Duodenal mucosa (tissue), 2 donors: ENCODE measurements around the gene CTU1.

Experiments
- H3K27ac ChIP-seq: one replicate; pipeline ENCODE4 v1.7.0; 2013; ENCODE audit warnings: low read depth, low read length
- H3K27me3 ChIP-seq, 2 donors: one replicate each; pipeline ENCODE4 v1.7.0; 2013; ENCODE audit warnings: low read length in 2 of 2, control low read depth in 1 of 2; ENCODE audit not compliant: insufficient read depth in 2 of 2, control insufficient read depth in 1 of 2
- H3K36me3 ChIP-seq, 2 donors: one replicate each; pipeline ENCODE4 v1.7.0; 2013; ENCODE audit warnings: low read length in 2 of 2, control low read depth in 1 of 2; ENCODE audit not compliant: insufficient read depth in 2 of 2, control insufficient read depth in 1 of 2
- H3K4me1 ChIP-seq, 2 donors: one replicate each; pipeline ENCODE4 v1.7.0; 2013; ENCODE audit warnings: low read length in 2 of 2, control low read depth in 1 of 2; ENCODE audit not compliant: insufficient read depth in 2 of 2, control insufficient read depth in 1 of 2
- H3K4me3 ChIP-seq, 2 donors: one replicate each; pipeline ENCODE4 v1.7.0; 2013; ENCODE audit warnings: low read length in 2 of 2, low read depth in 1 of 2
- H3K9ac ChIP-seq, 2 donors: one replicate each; pipeline ENCODE4 v1.7.0; 2013; ENCODE audit warnings: low read length in 2 of 2, low read depth in 1 of 2
- H3K9me3 ChIP-seq, 2 donors: one replicate each; pipeline ENCODE4 v1.7.0; 2013; ENCODE audit warnings: low read length in 2 of 2, control low read depth in 1 of 2; ENCODE audit not compliant: control insufficient read depth in 1 of 2

Gene CTU1

GRCh38 chr19:51108805-51109146, 567 bp upstream of the CTU1 start:
- H3K36me3 ChIP-seq: peaks cover 1 to 10% of the 10 kb centered on the region in 2 donors
- H3K4me1 ChIP-seq: peaks cover 5 to 12% of the 10 kb centered on the region in 2 donors
- H3K4me3 ChIP-seq: peak overlapping the region; percentile 96 to 97
- peak overlapping the region; percentile 81 to 85 for H3K9ac ChIP-seq
- H3K27me3 ChIP-seq: peaks cover 0 to 2% of the 10 kb centered on the region in 2 donors
- no peaks in the 10 kb centered on the region for H3K9me3 ChIP-seq
- H3K27ac ChIP-seq: no peak overlapping the region

GRCh38 chr19:51107406-51108065, 673 bp downstream of the CTU1 start:
- Histone ChIP-seq H3K4me1 (peaks cover 5 to 12% of the 10 kb centered on the region in 2 donors), H3K27me3 (peaks cover 0 to under 1% of the 10 kb centered on the region in 2 donors), H3K9me3 (no peaks in the 10 kb centered on the region), H3K9ac (peak overlapping the region; percentile 81 to 85), H3K4me3 (peak overlapping the region; percentile 96 to 97), H3K27ac (no peak overlapping the region), H3K36me3 (peaks cover 5 to 15% of the 10 kb centered on the region in 2 donors)

- H3K9me3 ChIP-seq: no peaks in the 10 kb centered on the region
- peaks cover 5 to 10% of the 10 kb centered on the region in 2 donors for H3K4me1 ChIP-seq
- H3K36me3 ChIP-seq: peaks cover 5 to 25% of the 10 kb centered on the region in 2 donors
- no peak overlapping the region for H3K9ac ChIP-seq
- H3K4me3 ChIP-seq: no peak overlapping the region
- H3K27ac ChIP-seq: no peak overlapping the region
- H3K27me3 ChIP-seq: no peaks in the 10 kb centered on the region
These were observed 4.3 kb downstream of the CTU1 start for GRCh38 chr19:51103926-51104341.

DNA sequence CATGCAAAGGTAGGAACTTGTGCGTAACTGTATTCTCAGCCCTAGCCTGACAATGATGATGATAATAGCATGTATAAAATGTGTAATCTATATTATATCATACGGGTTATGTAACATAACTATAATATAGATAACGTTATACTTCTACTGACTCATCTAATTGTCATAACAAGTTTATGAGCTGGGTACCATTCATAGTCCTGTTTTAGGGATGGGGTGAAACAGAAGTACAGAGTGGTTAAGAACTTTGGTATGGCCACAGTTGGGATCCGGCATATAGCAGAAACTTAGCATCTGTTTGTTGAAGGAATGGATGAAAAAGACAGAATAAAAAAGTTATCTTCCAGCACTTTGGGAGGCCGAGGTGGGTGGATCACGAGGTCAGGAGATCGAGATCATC, 5.2 kb downstream of the CTU1 start:
- Histone ChIP-seq H3K36me3 (peaks cover 5 to 27% of the 10 kb centered on the region in 2 donors), H3K9ac (no peak overlapping the region), H3K4me3 (no peak overlapping the region), H3K27me3 (no peaks in the 10 kb centered on the region), H3K4me1 (peaks cover 5 to 7% of the 10 kb centered on the region in 2 donors), H3K27ac (no peak overlapping the region), H3K9me3 (no peaks in the 10 kb centered on the region)

- Histone ChIP-seq H3K9me3 (no peaks in the 10 kb centered on the region), H3K9ac (no peak overlapping the region), H3K4me1 (no peaks in the 10 kb centered on the region), H3K36me3 (peaks cover 5 to 31% of the 10 kb centered on the region in 2 donors), H3K27ac (no peak overlapping the region), H3K27me3 (no peaks in the 10 kb centered on the region), H3K4me3 (no peak overlapping the region)
These were observed 6.9 kb downstream of the CTU1 start for GRCh38 chr19:51101171-51101865.

DNA sequence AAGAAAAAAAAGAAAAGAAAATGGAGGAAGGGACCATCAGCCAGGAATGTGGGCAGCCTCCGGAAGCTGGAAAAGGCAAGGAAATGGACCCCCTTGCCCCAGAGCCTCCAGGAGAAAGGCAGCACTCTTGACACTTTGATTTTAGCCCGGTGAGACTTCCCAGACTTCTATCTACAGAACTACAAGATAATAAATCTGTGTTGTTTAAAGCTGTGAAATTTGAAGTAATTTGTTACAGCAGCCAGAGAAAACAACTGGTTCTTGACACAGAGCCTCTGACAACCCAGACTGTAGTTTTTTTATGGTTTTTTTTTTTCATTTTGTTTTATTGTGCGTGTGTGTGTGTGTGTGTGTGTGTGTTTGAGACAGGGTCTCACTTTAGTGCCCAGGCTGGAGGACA, 7.6 kb downstream of the CTU1 start:
- Histone ChIP-seq H3K4me1 (no peaks in the 10 kb centered on the region), H3K4me3 (no peak overlapping the region), H3K9ac (no peak overlapping the region), H3K9me3 (no peaks in the 10 kb centered on the region), H3K36me3 (peaks cover 5 to 31% of the 10 kb centered on the region in 2 donors), H3K27me3 (no peaks in the 10 kb centered on the region), H3K27ac (no peak overlapping the region)

DNA sequence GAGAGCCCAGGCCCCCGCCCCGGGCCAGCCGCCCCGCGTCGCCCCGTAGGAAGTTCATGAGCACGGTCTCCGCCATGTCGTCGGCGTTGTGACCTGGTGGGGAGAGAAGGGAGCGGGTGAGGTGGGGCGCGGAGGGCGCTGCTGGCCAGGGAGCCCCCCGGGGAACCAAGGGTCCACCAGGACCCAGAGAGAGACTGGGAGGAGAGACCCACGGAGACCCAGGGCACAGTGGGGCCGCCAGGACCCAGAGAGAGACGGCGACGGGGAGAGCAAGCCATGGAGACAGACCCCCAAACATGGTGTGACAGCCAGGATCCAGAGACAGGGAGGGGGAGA, 9.2 kb downstream of the CTU1 start:
- Histone ChIP-seq H3K9ac (no peak overlapping the region), H3K4me3 (no peak overlapping the region), H3K27me3 (no peaks in the 10 kb centered on the region), H3K36me3 (peaks cover 5 to 22% of the 10 kb centered on the region in 2 donors), H3K9me3 (no peaks in the 10 kb centered on the region), H3K27ac (no peak overlapping the region), H3K4me1 (no peaks in the 10 kb centered on the region)

DNA sequence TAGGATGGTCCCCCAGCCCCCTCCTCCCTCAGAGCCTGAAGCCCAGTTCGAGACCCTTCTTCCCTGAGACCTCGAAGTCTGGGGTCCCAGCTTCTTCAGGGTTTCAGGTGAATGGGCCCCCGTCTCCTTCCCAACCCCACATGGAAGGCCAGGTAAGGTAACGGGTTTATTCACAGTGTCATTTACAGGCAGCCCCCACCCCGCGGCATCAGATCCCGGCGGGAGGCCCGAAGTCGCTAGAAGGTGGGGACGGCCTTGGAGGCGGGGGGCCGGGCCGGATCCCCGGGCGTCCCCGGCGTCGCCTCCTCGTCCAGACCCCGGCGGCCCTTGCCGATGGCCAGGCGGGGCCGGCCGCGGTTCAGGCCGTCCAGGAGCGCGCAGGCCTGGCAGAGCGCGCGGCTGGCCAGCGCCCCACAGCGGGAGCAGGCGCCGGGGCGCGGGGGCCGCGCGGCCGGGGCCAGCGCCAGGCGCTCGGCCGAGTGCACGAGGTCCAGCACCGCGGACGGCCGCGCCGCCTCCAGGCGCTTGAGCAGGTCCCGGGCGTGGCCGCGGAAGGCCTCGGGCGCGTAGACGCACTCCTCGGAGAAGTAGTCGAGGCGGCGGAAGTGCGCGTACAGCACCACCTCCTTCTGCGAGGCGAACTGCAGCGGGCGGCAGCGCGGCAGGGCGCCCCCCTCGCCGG, 9.7 kb downstream of the CTU1 start:
- no peak overlapping the region for H3K9ac ChIP-seq
- no peaks in the 10 kb centered on the region for H3K27me3 ChIP-seq
- H3K27ac ChIP-seq: no peak overlapping the region
- H3K4me1 ChIP-seq: no peaks in the 10 kb centered on the region
- peaks cover 1 to 18% of the 10 kb centered on the region in 2 donors for H3K36me3 ChIP-seq
- no peaks in the 10 kb centered on the region for H3K9me3 ChIP-seq
- no peak overlapping the region for H3K4me3 ChIP-seq

- no peaks in the 10 kb centered on the region for H3K9me3 ChIP-seq
- no peak overlapping the region for H3K4me3 ChIP-seq
- H3K27me3 ChIP-seq: no peaks in the 10 kb centered on the region
- H3K4me1 ChIP-seq: no peaks in the 10 kb centered on the region
- H3K27ac ChIP-seq: no peak overlapping the region
- H3K9ac ChIP-seq: no peak overlapping the region
- peaks cover 0 to 18% of the 10 kb centered on the region in 2 donors for H3K36me3 ChIP-seq
These were observed 10.4 kb downstream of the CTU1 start for GRCh38 chr19:51097796-51098195.

DNA sequence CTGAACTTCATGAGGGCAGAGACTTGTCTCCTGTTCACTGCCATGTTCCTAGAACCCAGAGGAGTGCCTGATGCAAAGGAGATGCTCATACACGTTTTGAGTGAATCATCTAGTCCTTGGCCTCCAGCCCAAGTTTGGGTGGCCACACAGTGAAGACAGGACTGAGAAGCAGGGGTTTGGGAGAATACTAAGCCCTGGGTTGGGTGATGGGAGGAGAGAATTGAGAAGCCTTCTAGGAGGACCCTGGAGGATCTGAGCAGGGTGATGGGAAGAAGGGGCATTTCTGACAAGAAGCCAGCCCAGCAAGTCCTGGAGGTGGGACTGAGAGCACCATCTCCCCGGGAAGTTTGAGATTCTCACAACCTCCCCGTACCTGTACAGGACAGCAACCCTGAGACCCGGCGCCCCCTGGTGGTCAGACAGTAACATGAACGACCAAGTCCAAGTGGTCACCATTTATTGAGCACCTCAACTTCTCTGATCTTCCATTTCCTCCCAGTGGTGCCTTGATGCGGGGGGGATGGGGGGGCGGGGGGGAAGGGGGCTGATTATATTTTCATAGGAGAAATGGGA, 11.0 kb downstream of the CTU1 start:
- no peaks in the 10 kb centered on the region for H3K27me3 ChIP-seq
- no peak overlapping the region for H3K4me3 ChIP-seq
- no peaks in the 10 kb centered on the region for H3K9me3 ChIP-seq
- no peaks in the 10 kb centered on the region for H3K4me1 ChIP-seq
- H3K36me3 ChIP-seq: peaks cover 0 to 13% of the 10 kb centered on the region in 2 donors
- H3K9ac ChIP-seq: no peak overlapping the region
- H3K27ac ChIP-seq: no peak overlapping the region
